D721Med (cell line): Measurements from ENCODE around the gene FOXP2.

Experiments
- DNase-seq: peaks from one replicate; pipeline ENCODE4 v3.0.0; 2011; ENCODE audit warnings: low spot score; ENCODE audit not compliant: insufficient read length
- FAIRE-seq: peaks from 2 replicates; lab custom pipeline; 2011; peaks lifted over from hg19 to GRCh38; lab: Jason Lieb, UNC
- CTCF ChIP-seq: IDR thresholded peaks from 2 replicates; pipeline ENCODE4 v1.5.1; 2012; ENCODE audit warnings: mild to moderate bottlenecking, control low read depth; ENCODE audit not compliant: insufficient read depth; ENCODE audit errors: missing control alignments

The FOXP2 gene

GRCh38 chr7:114629762-114630161 lies 215.1 kb downstream of the FOXP2 start:
- FAIRE-seq (no peak), DNase-seq (no peak)
- no peak for TF ChIP-seq CTCF

GRCh38 chr7:114630201-114630990 lies 215.8 kb downstream of the FOXP2 start:
- DNase-seq, result no peak
- no peak for TF ChIP-seq CTCF
- no peak for FAIRE-seq

DNA sequence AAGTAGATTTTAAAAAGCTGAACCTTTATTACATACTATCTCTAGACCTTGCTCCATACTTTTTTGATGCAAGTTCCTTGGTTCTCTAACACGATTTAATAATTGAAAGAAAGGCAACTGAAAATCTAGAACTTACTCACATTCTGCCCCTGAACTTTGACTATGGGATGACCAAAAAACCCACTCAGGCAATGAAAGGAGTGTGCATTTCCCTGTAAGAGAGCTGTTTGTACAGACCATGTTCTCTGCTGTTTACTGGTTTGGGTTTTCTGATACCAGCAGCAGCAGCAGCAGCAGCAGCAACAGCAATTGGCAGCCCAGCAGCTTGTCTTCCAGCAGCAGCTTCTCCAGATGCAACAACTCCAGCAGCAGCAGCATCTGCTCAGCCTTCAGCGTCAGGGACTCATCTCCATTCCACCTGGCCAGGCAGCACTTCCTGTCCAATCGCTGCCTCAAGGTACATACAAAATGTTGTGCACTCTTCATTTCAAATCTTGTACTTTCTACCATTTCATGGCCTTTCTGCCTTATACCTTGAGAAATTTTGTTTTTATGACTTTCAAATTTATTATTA lies 216.7 kb downstream of the FOXP2 start:
- no peak for DNase-seq
- no peak for TF ChIP-seq CTCF
- FAIRE-seq, result no peak

DNA sequence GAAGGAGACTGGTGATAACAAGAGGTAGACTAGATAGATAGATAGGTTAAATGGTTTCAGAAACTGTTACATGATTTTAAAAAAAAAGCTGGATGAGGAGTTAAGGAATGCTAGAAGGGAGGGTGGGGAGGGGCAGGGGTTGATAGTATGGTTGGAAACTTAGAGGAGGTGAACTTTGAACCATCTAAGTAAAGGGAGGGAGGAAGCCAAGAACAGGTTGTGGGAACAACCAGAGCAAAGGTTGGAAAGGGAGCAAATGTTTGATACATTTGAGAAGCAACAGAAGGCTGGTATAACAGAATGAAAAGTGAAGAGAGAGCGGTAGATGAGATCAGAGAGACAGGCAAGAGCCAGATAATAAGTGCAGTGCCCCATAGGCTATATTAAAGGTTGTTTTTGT lies 224.8 kb downstream of the FOXP2 start:
- TF ChIP-seq CTCF, result no peak
- no peak for FAIRE-seq
- DNase-seq, result no peak

DNA sequence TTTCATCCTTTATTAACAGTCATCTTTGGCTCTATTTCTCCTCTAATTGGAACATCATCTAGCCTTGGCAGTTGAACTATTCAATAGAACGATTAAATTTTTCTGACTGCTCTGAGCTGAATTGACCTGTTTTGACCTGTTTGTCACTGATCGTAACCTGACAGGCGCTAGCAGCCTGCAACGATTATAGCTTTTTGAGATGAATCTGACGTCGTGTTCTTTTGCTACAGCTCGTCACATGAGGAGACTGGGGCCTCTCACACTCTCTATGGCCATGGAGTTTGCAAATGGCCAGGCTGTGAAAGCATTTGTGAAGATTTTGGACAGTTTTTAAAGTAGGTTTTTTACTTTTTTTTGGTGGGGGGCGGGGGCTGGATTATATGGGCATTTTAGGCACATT lies 229.8 kb downstream of the FOXP2 start:
- DNase-seq (no peak), FAIRE-seq (no peak)
- no peak for TF ChIP-seq CTCF

- DNase-seq (no peak), FAIRE-seq (peak; percentile 21)
- TF ChIP-seq CTCF, result no peak
These were observed 230.8 kb downstream of the FOXP2 start for GRCh38 chr7:114645451-114645850.

GRCh38 chr7:114647518-114647917 lies 232.9 kb downstream of the FOXP2 start:
- FAIRE-seq, result no peak
- DNase-seq, result no peak
- no peak for TF ChIP-seq CTCF
